HCT116 (cell line): Measurements from ENCODE around the gene DLST. TPM values are rescaled to one million over a fixed set of nuclear protein-coding genes. Genes with fewer than 3 reads are reported as not detected.

Source experiments
- ATAC-seq: fragments of 200-7000 bp; cut with Tn5 transposase; 2 replicates; pipeline ENCODE4 v1.9.1; 2020; ENCODE audit warnings: mild to moderate bottlenecking, moderate library complexity
- BruUV-seq: library from RNA; stranded (reverse); fragments of 400-500 nt; replicated peaks from 2 replicates; lab custom pipeline; 2021; lab: Mats Ljungman, UMichigan
- CTCF ChIA-PET: fragments of 300-600 bp; sonication (Branson Sonifier 250); formaldehyde crosslinking; loops from one replicate; lab custom pipeline; 2021; ENCODE audit warnings: antibody characterized with exemption; lab: Charles Lee
- POLR2A ChIA-PET: fragments of 300-600, 350-600 bp; sonication (Branson Sonifier 250); formaldehyde crosslinking; loops from one replicate; lab custom pipeline; 2021; ENCODE audit warnings: antibody characterized with exemption; lab: Charles Lee
- RAD21 ChIA-PET, 2 experiments: fragments of 300-600 bp; sonication (Branson Sonifier 250); formaldehyde crosslinking; loops; one replicate each; lab custom pipeline; 2023; ENCODE audit warnings: low total read pairs in 2 of 2; ENCODE audit not compliant: uncharacterized antibody in 2 of 2, unreplicated experiment in 2 of 2, low non-redundant PET in 1 of 2; lab: Charles Lee
- DNase-seq: peaks from one replicate; pipeline ENCODE4 v3.0.0-alpha.2; 2010; ENCODE audit warnings: low read depth, low spot score
- H2AFZ ChIP-seq: fragments of 200-600 bp; shearing (Covaris generic), sonication (generic); 2 replicates; pipeline ENCODE4 v1.6.1; 2017; ENCODE audit warnings: low read depth, mixed run types, mixed read lengths, antibody characterized with exemption, low read length; ENCODE audit not compliant: poor library complexity, severe bottlenecking
- H3K27ac ChIP-seq: 2 replicates; pipeline ENCODE4 v1.5.1; 2012; ENCODE audit warnings: low read depth, low read length
- H3K27me3 ChIP-seq: fragments of 200-600 bp; sonication (generic); 2 replicates; pipeline ENCODE4 v1.6.1; 2016; ENCODE audit warnings: mixed run types, low read length, mixed read lengths; ENCODE audit not compliant: insufficient read depth
- H3K36me3 ChIP-seq, 2 experiments: fragments of 200-500 bp in 1 of 2; fragments of 200-600 bp in 1 of 2; sonication (Bioruptor generic) in 1 of 2; sonication (generic) in 1 of 2; 2 replicates each; pipeline versions ENCODE4 v1.5.1 to v1.6.1; 2014 to 2016; ENCODE audit warnings: low read length in 2 of 2, inconsistent platforms in 1 of 2, mixed read lengths in 1 of 2, mixed run types in 1 of 2; ENCODE audit not compliant: insufficient read depth in 2 of 2, control insufficient read depth in 1 of 2
- H3K4me1 ChIP-seq, 2 experiments: fragments of 200-600 bp in 1 of 2; sonication (generic) in 1 of 2; 2 replicates each; pipeline versions ENCODE4 v1.5.1 to v1.6.1; 2012 to 2017; ENCODE audit warnings: low read length in 2 of 2, inconsistent platforms in 1 of 2, mild to moderate bottlenecking in 1 of 2, mixed read lengths in 1 of 2, mixed run types in 1 of 2, moderate library complexity in 1 of 2; ENCODE audit not compliant: insufficient read depth in 2 of 2, control insufficient read depth in 1 of 2
- H3K4me2 ChIP-seq: fragments of 200-600 bp; sonication (generic); 2 replicates; pipeline ENCODE4 v1.6.1; 2017; ENCODE audit warnings: mixed run types, low read length, mixed read lengths
- H3K4me3 ChIP-seq, 2 experiments: fragments of 200-600 bp in 1 of 2; sonication (generic) in 1 of 2; replicated peaks in 1 of 2; 2 replicates each; pipeline ENCODE4 v1.5.1; 2011 to 2016; ENCODE audit warnings: low read length in 2 of 2, control low read depth in 1 of 2, low read depth in 1 of 2, mild to moderate bottlenecking in 1 of 2, mixed read lengths in 1 of 2, mixed run types in 1 of 2
- H3K79me2 ChIP-seq: fragments of 200-600 bp; sonication (generic); 2 replicates; pipeline ENCODE4 v1.6.1; 2017; ENCODE audit warnings: mild to moderate bottlenecking, mixed run types, low read length, moderate library complexity, mixed read lengths; ENCODE audit not compliant: insufficient read depth
- H3K9ac ChIP-seq: fragments of 200-600 bp; sonication (generic); 2 replicates; pipeline ENCODE4 v1.6.1; 2016; ENCODE audit warnings: low read length, mixed read lengths
- H3K9me2 ChIP-seq: fragments of 200-600 bp; sonication (generic), shearing (Covaris generic); 2 replicates; pipeline ENCODE4 v1.6.1; 2017; ENCODE audit warnings: mixed run types, mild to moderate bottlenecking, moderate library complexity; ENCODE audit not compliant: insufficient read depth
- H3K9me3 ChIP-seq, 2 experiments: fragments of 200-500 bp in 1 of 2; fragments of 200-600 bp in 1 of 2; sonication (Bioruptor generic) in 1 of 2; sonication (generic) in 1 of 2; 2 replicates each; pipeline ENCODE4 v1.6.1; 2014 to 2017; ENCODE audit warnings: low read length in 2 of 2, mixed read lengths in 2 of 2, inconsistent platforms in 1 of 2, low read depth in 1 of 2, mild to moderate bottlenecking in 1 of 2, mixed run types in 1 of 2, moderate library complexity in 1 of 2; ENCODE audit not compliant: control insufficient read depth in 1 of 2, insufficient read depth in 1 of 2
- H4K20me1 ChIP-seq: fragments of 200-600 bp; sonication (generic), shearing (Covaris generic); 2 replicates; pipeline ENCODE4 v1.6.1; 2017; ENCODE audit warnings: mixed run types, mild to moderate bottlenecking, moderate library complexity; ENCODE audit not compliant: insufficient read depth
- CBX3 ChIP-seq: IDR thresholded peaks from 2 replicates; pipeline ENCODE4 v1.6.1; 2012; ENCODE audit warnings: low read depth
- CEBPB ChIP-seq: IDR thresholded peaks from 2 replicates; pipeline ENCODE4 v1.6.1; 2012; ENCODE audit warnings: low read depth
- RAD21 ChIP-seq: IDR thresholded peaks from 2 replicates; pipeline ENCODE4 v1.6.1; 2012; ENCODE audit warnings: low read depth, mild to moderate bottlenecking
- SRF ChIP-seq: IDR thresholded peaks from 2 replicates; pipeline ENCODE4 v1.6.1; 2012; ENCODE audit warnings: low read depth
- YY1 ChIP-seq: IDR thresholded peaks from 2 replicates; pipeline ENCODE4 v1.6.1; 2011; ENCODE audit warnings: low read length, low read depth, moderate library complexity, mild to moderate bottlenecking; ENCODE audit not compliant: insufficient replicate concordance; ENCODE audit errors: extremely low read depth
- ZNF274 ChIP-seq: fragments of 200-500 bp; sonication (Bioruptor generic); IDR thresholded peaks from 2 replicates; pipeline ENCODE4 v1.6.1; 2014; ENCODE audit warnings: mild to moderate bottlenecking, low read depth, low read length, inconsistent platforms
- intact Hi-C: fragments of 100-400 bp; cut with micrococcal nuclease; formaldehyde crosslinking; loops from 2 replicates; pipeline ENCODE4 v1.10.0; 2022
- total RNA-seq: library from RNA; stranded (reverse); gene quantifications from one replicate; pipeline ENCODE4 v1.2.1, GENCODE V29; 2021; ENCODE audit not compliant: unreplicated experiment
- TF ChIP-seq, protein P1 (sequence below): IDR thresholded peaks from 2 replicates; pipeline ENCODE4 v1.6.1; 2012

Gene DLST
- total RNA-seq, 1 experiment from 2014 or later: 101 TPM

DNA sequence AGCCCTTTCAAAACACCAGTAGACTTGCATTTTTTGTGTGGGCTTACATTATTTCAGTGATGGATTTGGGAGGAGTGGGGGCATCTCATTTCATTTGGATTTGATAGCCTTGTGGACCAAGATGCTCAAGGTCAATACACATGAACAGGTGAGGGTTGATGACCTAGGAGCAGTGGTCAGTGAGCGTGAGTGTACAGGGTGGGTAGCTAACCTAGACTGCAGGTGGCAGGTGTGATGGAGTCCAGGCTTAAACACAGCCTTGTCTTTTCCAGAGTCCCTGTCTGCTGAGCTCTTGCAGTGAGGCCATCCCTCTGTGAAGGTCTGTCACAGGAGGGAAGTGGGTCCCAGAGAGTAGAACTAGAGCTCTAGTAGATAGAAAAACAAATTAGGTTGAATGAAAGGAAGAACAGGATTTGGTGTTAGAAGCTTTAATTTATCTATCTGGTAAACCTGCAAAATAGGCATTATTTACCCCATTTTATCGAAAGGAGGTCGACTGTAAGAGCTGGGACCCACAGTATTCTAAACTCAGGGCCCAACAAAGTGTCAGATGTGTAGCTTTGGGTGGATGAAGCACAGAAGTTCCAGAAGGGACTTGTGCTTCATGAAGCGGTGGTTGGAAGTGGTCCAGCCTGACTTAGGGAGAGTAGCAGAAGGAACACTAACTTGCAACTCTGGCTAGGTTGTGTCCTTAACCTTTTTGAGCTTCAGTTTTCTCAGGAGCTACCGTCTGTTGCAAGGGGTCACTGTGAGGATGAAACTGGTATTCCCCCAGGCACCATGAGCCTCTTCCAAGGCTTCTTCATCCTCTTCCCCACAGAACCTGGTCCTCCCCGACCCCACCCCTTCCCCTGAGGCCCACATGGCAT is 23.2 kb downstream of the DLST start:
- DNase-seq (no peak), ATAC-seq (no peak; the same call in 1 of the 2 replicates)
- ChIA-PET POLR2A (interaction anchor here (1.0 to 1.3 kb wide), 2 partner anchors 296 to 377 kb away, joined by 3 to 4 read pairs; no protein-coding TSS in a partner anchor), CTCF (interaction anchor here (0.7 to 5.5 kb wide), 11 partner anchors 11 to 373 kb away, joined by 3 to 94 read pairs (median 5); partner anchors contain the start of genes RPS6KL1 and ZC2HC1C), RAD21 (interaction anchor here (1.0 to 2.6 kb wide), 3 partner anchors 44 to 296 kb away, joined by 3 to 12 read pairs (median 4); no protein-coding TSS in a partner anchor)
- intact Hi-C loops: loop anchor here (1.0 to 2.0 kb wide), 2 partner anchors 44 to 296 kb away; no protein-coding TSS in a partner anchor
- Histone ChIP-seq H3K9me3 (no peaks in the 10 kb centered on the region), H3K4me3 (no peak overlapping the region), H3K27me3 (no peaks in the 10 kb centered on the region), H3K4me2 (no peak overlapping the region), H2AFZ (no peak overlapping the region), H3K79me2 (no peaks in the 10 kb centered on the region), H3K27ac (no peak overlapping the region; the same call in 1 of the 2 replicates), H3K9me2 (no peaks in the 10 kb centered on the region), H4K20me1 (no peaks in the 10 kb centered on the region), H3K36me3 (peaks cover 26 to 30% of the 10 kb centered on the region in 2 experiments), H3K4me1 (peaks cover 2 to 3% of the 10 kb centered on the region in 2 experiments; a peak in 1 of 4 replicates), H3K9ac (no peak overlapping the region)
- TF ChIP-seq YY1 (no peak), CEBPB (no peak), CBX3 (no peak), ZNF274 (no peak), SRF (no peak), RAD21 (no peak)
- TF ChIP-seq, protein P1, sequence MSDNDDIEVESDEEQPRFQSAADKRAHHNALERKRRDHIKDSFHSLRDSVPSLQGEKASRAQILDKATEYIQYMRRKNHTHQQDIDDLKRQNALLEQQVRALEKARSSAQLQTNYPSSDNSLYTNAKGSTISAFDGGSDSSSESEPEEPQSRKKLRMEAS: no peak
- BruUV-seq: no TSS peak
